ENCODE data around the gene CTDSPL.

CTDSPL gene

DNA sequence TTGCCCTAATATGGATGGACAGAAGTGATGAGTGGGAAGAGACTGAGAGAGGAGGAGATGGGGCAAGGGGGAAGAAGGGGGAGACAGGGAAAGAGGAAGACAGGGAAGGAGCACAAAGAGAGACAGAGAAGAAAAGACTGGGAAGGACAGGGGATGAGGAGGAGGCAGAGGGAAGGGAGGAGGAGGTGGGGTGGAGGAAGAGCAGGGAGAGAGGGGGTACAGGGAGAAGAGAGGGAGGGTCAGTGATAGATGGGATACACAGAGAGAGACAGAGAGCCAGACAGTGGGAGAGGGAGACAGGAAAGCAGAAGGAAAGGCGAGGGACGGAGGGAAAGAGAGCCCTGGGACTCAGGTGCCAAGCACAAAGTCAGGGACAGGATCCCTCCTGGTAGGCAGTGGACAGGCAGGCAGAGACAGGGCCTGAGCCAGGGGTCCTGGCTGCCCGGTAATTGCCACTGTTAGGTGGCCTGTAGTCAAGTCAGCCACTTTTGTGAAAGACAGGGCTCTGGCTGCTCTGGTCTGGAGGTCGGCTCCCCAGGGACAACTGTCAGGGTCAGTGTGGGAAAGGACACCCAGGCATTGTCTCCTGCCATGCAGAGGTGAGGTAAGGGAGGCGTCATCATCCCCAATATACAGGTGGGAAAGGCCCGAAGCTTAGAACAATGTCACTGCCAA lies 138.7 kb downstream of the CTDSPL start:
- ATAC-seq (ENCODE audit: insufficient read depth, low read depth) (no peak), DNase-seq (no peak)
- no peak overlapping the region for H2AFZ ChIP-seq (ENCODE audit: low read depth, low read length)
- no peaks in the 10 kb centered on the region for H3K27me3 ChIP-seq (ENCODE audit: insufficient read depth, low read length, poor library complexity)
- peaks cover 95% of the 10 kb centered on the region for H3K36me3 ChIP-seq (ENCODE audit: insufficient read depth, low read length)
- no peak overlapping the region for H3K4me2 ChIP-seq (ENCODE audit: insufficient read depth, low read length)
- H3K9me3 ChIP-seq (ENCODE audit: insufficient read depth, low read length, severe bottlenecking): no peaks in the 10 kb centered on the region
- no peak overlapping the region for H3K27ac ChIP-seq (ENCODE audit: low read length)
- no peak overlapping the region for H3K9ac ChIP-seq (ENCODE audit: low read depth, low read length)
- H3K4me3 ChIP-seq (ENCODE audit: low read depth in 1 of 2, low read length in 2 of 2): no peak overlapping the region
- peaks cover 5% of the 10 kb centered on the region for H3K79me2 ChIP-seq (ENCODE audit: insufficient read depth, low read length)
- peaks cover 22% of the 10 kb centered on the region for H4K20me1 ChIP-seq (ENCODE audit: insufficient read depth, low read length)
- peaks cover 11% of the 10 kb centered on the region for H3K4me1 ChIP-seq (ENCODE audit: insufficient read depth, low read length)
- no peak for TF ChIP-seq CTCF (IDR thresholded peaks at IDR 0.05; ENCODE audit: borderline replicate concordance, extremely low read depth, low read length, poor library complexity, severe bottlenecking)
- TF ChIP-seq EZH2 (IDR thresholded peaks at IDR 0.05; ENCODE audit: borderline replicate concordance, low read depth, low read length, severe bottlenecking): no peak

DNA sequence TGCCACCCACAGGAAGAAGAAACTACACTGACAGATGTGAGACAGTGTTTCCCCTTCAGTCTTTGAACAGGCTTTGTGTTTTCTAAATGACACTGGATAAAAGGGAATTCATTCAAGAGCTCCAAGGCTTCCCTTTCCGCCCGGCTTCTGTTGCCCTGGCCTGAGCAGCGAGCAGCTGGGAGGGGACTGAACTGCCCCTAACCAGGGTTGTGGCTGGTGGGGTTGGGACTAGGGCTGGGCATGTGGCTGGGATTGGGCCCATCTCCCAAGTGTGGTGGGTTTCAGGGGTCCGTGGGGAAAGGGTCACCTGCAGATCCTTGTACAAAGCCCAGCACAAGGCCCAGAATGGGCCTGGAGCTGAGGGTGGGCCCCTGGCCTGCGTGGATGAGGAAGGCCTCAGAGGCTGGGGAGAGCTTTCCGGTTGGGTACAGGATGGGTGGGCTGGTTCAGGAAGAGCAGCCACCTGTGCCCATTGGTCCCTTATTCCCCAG lies 139.3 kb downstream of the CTDSPL start:
- Histone ChIP-seq H3K27me3 (ENCODE audit: insufficient read depth, low read length, poor library complexity) (no peaks in the 10 kb centered on the region), H3K79me2 (ENCODE audit: insufficient read depth, low read length) (no peaks in the 10 kb centered on the region; the same call in 1 of the 2 replicates), H3K9me3 (ENCODE audit: insufficient read depth, low read length, severe bottlenecking) (no peaks in the 10 kb centered on the region), H3K27ac (ENCODE audit: low read length) (no peak overlapping the region), H3K36me3 (ENCODE audit: insufficient read depth, low read length) (peaks cover 95% of the 10 kb centered on the region), H2AFZ (ENCODE audit: low read depth, low read length) (no peak overlapping the region), H3K9ac (ENCODE audit: low read depth, low read length) (no peak overlapping the region), H3K4me3 (ENCODE audit: low read depth in 1 of 2, low read length in 2 of 2) (no peak overlapping the region), H3K4me1 (ENCODE audit: insufficient read depth, low read length) (peaks cover 6% of the 10 kb centered on the region; the same call in 1 of the 2 replicates), H4K20me1 (ENCODE audit: insufficient read depth, low read length) (peaks cover 22% of the 10 kb centered on the region), H3K4me2 (ENCODE audit: insufficient read depth, low read length) (no peak overlapping the region)
- ATAC-seq (ENCODE audit: insufficient read depth, low read depth) (no peak), DNase-seq (no peak)
- TF ChIP-seq EZH2 (IDR thresholded peaks at IDR 0.05; ENCODE audit: borderline replicate concordance, low read depth, low read length, severe bottlenecking) (no peak), CTCF (IDR thresholded peaks at IDR 0.05; ENCODE audit: borderline replicate concordance, extremely low read depth, low read length, poor library complexity, severe bottlenecking) (no peak)

GRCh38 chr3:38001456-38002081 lies 139.9 kb downstream of the CTDSPL start:
- peak; percentile 38 for TF ChIP-seq CTCF (IDR thresholded peaks at IDR 0.05; ENCODE audit: borderline replicate concordance, extremely low read depth, low read length, poor library complexity, severe bottlenecking)
- TF ChIP-seq EZH2 (IDR thresholded peaks at IDR 0.05; ENCODE audit: borderline replicate concordance, low read depth, low read length, severe bottlenecking): no peak

More at GRCh38 chr3:38001456-38002081, 139.9 kb downstream of the CTDSPL start:
- Histone ChIP-seq H3K4me2 (ENCODE audit: insufficient read depth, low read length) (no peak overlapping the region), H3K4me3 (ENCODE audit: low read depth in 1 of 2, low read length in 2 of 2) (no peak overlapping the region), H3K27ac (ENCODE audit: low read length) (no peak overlapping the region), H3K4me1 (ENCODE audit: insufficient read depth, low read length) (peaks cover 2% of the 10 kb centered on the region; the same call in 1 of the 2 replicates), H3K36me3 (ENCODE audit: insufficient read depth, low read length) (peaks cover 95% of the 10 kb centered on the region), H3K9ac (ENCODE audit: low read depth, low read length) (no peak overlapping the region), H3K79me2 (ENCODE audit: insufficient read depth, low read length) (no peaks in the 10 kb centered on the region; the same call in 1 of the 2 replicates), H3K9me3 (ENCODE audit: insufficient read depth, low read length, severe bottlenecking) (no peaks in the 10 kb centered on the region), H4K20me1 (ENCODE audit: insufficient read depth, low read length) (peaks cover 22% of the 10 kb centered on the region), H3K27me3 (ENCODE audit: insufficient read depth, low read length, poor library complexity) (no peaks in the 10 kb centered on the region), H2AFZ (ENCODE audit: low read depth, low read length) (no peak overlapping the region)
- ATAC-seq (ENCODE audit: insufficient read depth, low read depth) (no peak), DNase-seq (no peak)
